Epithelial cell of umbilical artery (primary cell): Measurements from ENCODE around the gene CNOT4. TPM values are rescaled to one million over a fixed set of nuclear protein-coding genes. Genes with fewer than 3 reads are reported as not detected.

Experiments
- total RNA-seq: library from RNA; depleted of rRNA; stranded (reverse); fragments of >200 nt; gene quantifications from 2 replicates; pipeline ENCODE4 v1.2.3, GENCODE V29; 2014

CNOT4 gene, protein sequence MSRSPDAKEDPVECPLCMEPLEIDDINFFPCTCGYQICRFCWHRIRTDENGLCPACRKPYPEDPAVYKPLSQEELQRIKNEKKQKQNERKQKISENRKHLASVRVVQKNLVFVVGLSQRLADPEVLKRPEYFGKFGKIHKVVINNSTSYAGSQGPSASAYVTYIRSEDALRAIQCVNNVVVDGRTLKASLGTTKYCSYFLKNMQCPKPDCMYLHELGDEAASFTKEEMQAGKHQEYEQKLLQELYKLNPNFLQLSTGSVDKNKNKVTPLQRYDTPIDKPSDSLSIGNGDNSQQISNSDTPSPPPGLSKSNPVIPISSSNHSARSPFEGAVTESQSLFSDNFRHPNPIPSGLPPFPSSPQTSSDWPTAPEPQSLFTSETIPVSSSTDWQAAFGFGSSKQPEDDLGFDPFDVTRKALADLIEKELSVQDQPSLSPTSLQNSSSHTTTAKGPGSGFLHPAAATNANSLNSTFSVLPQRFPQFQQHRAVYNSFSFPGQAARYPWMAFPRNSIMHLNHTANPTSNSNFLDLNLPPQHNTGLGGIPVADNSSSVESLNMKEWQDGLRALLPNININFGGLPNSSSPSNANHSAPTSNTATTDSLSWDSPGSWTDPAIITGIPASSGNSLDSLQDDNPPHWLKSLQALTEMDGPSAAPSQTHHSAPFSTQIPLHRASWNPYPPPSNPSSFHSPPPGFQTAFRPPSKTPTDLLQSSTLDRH
- 2.9 and 5.8 TPM in 2 replicates for total RNA-seq

DNA sequence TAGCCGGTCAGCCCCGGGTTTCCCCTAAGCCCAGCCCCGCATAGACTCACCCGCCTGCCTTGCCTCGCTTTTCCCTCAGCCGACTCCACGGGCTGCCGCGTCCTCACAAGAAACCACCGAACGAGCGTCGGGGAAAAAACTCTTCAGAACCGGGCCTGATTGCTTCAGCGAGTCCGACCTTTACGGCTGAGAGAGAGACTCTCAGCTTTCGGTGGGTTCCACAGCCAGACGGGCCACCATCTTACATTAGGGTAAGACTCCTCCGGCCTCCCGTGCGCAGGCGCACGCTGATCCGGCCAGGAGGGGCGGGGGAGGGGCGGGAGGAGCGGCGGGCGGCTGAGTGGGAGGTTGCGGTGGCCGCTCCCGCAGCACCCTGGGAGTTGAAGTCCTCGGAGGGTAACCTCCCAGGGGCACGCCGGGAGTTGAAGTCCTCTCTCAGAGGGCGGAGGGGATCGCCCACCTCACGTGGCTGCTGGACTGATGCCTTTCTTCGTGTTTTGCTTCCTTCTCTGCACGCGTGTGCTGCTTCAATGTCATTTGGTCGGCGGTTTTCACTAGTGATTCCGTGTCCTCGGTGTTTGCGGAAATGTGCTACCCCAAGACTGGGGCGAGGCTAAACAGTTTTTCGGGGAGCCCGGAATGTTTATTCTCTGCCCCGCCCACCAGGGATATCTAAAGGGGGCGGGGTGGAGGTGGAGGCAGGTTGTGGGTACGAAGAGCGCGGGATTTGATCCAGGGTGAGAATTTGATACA lies at the start of gene CNOT4:
Gene CNOT4 (minus strand): TSS at position 264 of the 753 bp plus-strand sequence. CDS start 71,771 bp downstream, outside the sequence.

DNA sequence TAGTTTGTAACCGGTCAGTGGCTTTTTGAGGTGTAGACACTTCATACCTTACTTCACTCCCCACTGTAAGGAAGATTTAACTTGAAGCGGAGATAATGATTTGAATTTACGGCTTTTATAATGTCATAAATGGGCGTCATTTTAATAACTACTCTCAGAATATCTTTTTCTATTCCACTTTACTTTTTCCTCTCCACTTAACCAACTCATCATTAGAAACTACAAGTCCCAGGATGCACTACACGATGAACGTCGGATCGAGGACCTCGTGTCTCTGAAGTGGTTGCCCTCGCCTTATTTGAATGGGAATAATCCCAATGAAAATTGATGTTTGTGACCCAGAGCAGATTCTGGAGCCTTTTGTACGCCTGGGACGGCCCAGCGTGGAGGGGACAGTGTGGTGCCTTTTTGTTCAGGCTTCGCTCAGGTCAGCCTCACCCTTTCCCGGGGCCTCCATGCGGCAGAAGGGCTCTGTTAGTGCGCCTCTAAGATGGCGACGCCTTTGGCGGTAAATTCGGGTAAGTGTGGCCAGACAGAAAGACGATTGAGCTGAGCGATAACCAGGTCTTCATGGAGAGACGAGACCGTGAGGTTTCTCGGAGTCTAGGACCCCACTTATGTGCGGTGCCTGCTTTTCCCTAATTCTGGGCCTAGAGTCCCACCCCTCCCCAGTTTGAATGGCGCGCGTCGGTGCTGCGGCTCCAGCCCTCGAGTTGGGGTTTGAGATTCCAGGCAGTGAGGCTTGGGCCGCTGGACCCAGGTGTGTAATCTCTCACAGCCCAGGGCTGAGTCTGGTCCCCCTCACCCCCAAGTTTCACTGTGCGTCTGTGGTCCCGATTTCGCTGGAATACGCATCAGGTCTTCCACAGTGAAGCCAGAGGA lies 47.8 kb upstream of the CNOT4 start, which contains the start of gene NUP205:
Gene NUP205 (plus strand): TSS at position 463 of the 882 bp plus-strand sequence. CDS start 28 bp downstream, at position 491.

Other genes starting within 250 kb of the CNOT4 start
- gene NUP205, start 47.8 kb upstream of the CNOT4 start, total RNA-seq = 56.5 and 75.7 TPM in 2 replicates
- 5.5 and 12.0 TPM in 2 replicates for gene STMP1, start 152.4 kb upstream of the CNOT4 start, total RNA-seq
- gene SLC13A4, start 218.1 kb upstream of the CNOT4 start, total RNA-seq = not detected in 2 replicates
- not detected in 2 replicates for gene FAM180A, start 238.7 kb upstream of the CNOT4 start, total RNA-seq